COLO668 (cell line): Measurements from ENCODE around the gene SYNJ1.
"Not testable (repeated sequence)": the region's sequence is repeated elsewhere in the genome, so short reads cannot be mapped to it uniquely, and the experiment has no call there.

Experiments used
- DNase-seq: peaks from one replicate; lab custom pipeline; 2025; ENCODE audit not compliant: unreplicated experiment; lab: John Stamatoyannopoulos, UW

SYNJ1 gene

GRCh38 chr21:32739946-32740345 lies 12.1 kb upstream of the SYNJ1 start:
- no peak for DNase-seq

- not testable (repeated sequence) for DNase-seq
Measured at GRCh38 chr21:32736083-32736482, 8.3 kb upstream of the SYNJ1 start.

- DNase-seq: no peak
Measured at GRCh38 chr21:32735524-32735923, 7.7 kb upstream of the SYNJ1 start.

GRCh38 chr21:32733990-32734613 lies 6.3 kb upstream of the SYNJ1 start:
- no peak for DNase-seq

GRCh38 chr21:32733356-32733755 lies 5.5 kb upstream of the SYNJ1 start:
- DNase-seq: no peak

GRCh38 chr21:32732544-32732943 lies 4.7 kb upstream of the SYNJ1 start:
- no peak for DNase-seq

- DNase-seq: no peak
Measured at GRCh38 chr21:32728848-32729247, 1.0 kb upstream of the SYNJ1 start.

GRCh38 chr21:32728456-32728839 lies 635 bp upstream of the SYNJ1 start:
- DNase-seq: peak; percentile 54

- peak; percentile 62 for DNase-seq
Measured at GRCh38 chr21:32726839-32727686, 750 bp downstream of the SYNJ1 start.

GRCh38 chr21:32719085-32719484 lies 8.7 kb downstream of the SYNJ1 start:
- no peak for DNase-seq

GRCh38 chr21:32717851-32718316 lies 9.9 kb downstream of the SYNJ1 start:
- no peak for DNase-seq

- DNase-seq: no peak
Measured at GRCh38 chr21:32716486-32716885, 11.3 kb downstream of the SYNJ1 start.

GRCh38 chr21:32713726-32714125 lies 14.1 kb downstream of the SYNJ1 start:
- no peak for DNase-seq

GRCh38 chr21:32712641-32713040 lies 15.2 kb downstream of the SYNJ1 start:
- DNase-seq: no peak

GRCh38 chr21:32712043-32712442 lies 15.8 kb downstream of the SYNJ1 start:
- DNase-seq: no peak

- no peak for DNase-seq
Measured at GRCh38 chr21:32710987-32711386, 16.8 kb downstream of the SYNJ1 start.

- no peak for DNase-seq
Measured at GRCh38 chr21:32710069-32710784, 17.6 kb downstream of the SYNJ1 start.

GRCh38 chr21:32708069-32708468 lies 19.7 kb downstream of the SYNJ1 start:
- no peak for DNase-seq

GRCh38 chr21:32705901-32706300 lies 21.9 kb downstream of the SYNJ1 start:
- DNase-seq: no peak

GRCh38 chr21:32705139-32705538 lies 22.7 kb downstream of the SYNJ1 start:
- DNase-seq: no peak

GRCh38 chr21:32702702-32703101 lies 25.1 kb downstream of the SYNJ1 start:
- DNase-seq: no peak
